CD14-positive monocyte (primary cell): ENCODE results near the gene P2RX5. TPM values are rescaled to one million over a fixed set of nuclear protein-coding genes. Genes with fewer than 3 reads are reported as not detected.
A peak's percentile ranks its signal among the peaks of the same experiment; 100 is the strongest.

Experiments used
- DNase-seq, 3 donors: peaks; one replicate each; pipeline ENCODE4 v3.0.0-alpha.2; 2011 to 2022
- H2AFZ ChIP-seq: 2 replicates; pipeline ENCODE4 v1.6.0; 2012; ENCODE audit warnings: mild to moderate bottlenecking, low read depth, low read length, inconsistent platforms; ENCODE audit not compliant: insufficient read depth, poor library complexity, severe bottlenecking
- H3K27ac ChIP-seq, 2 donors: 1 replicate in 1 of 2; 2 replicates in 1 of 2; pipeline ENCODE4 v1.5.1; 2012 to 2013; ENCODE audit warnings: low read length in 2 of 2, control low read depth in 1 of 2, inconsistent platforms in 1 of 2, low read depth in 1 of 2, mild to moderate bottlenecking in 1 of 2
- H3K27me3 ChIP-seq, 2 donors: one replicate each; pipeline versions ENCODE4 v1.6.0 to v1.6.1; 2011 to 2013; ENCODE audit warnings: low read length in 2 of 2; ENCODE audit not compliant: control insufficient read depth in 2 of 2, insufficient read depth in 2 of 2
- H3K36me3 ChIP-seq, 2 donors: replicated peaks in 1 of 2; 1 replicate in 1 of 2; 2 replicates in 1 of 2; pipeline versions ENCODE4 v1.5.1 to v1.6.1; 2012 to 2013; ENCODE audit warnings: low read length in 2 of 2, control low read depth in 1 of 2, inconsistent platforms in 1 of 2, mild to moderate bottlenecking in 1 of 2; ENCODE audit not compliant: insufficient read depth in 2 of 2, control insufficient read depth in 1 of 2
- H3K4me1 ChIP-seq, 2 donors: 1 replicate in 1 of 2; 2 replicates in 1 of 2; pipeline versions ENCODE4 v1.5.1 to v1.6.1; 2012 to 2013; ENCODE audit warnings: low read length in 2 of 2, control low read depth in 1 of 2, inconsistent platforms in 1 of 2, mild to moderate bottlenecking in 1 of 2, moderate library complexity in 1 of 2; ENCODE audit not compliant: insufficient read depth in 2 of 2, control insufficient read depth in 1 of 2
- H3K4me2 ChIP-seq: replicated peaks from 2 replicates; pipeline ENCODE3; 2012; ENCODE audit warnings: low read length, moderate library complexity, mild to moderate bottlenecking; ENCODE audit not compliant: poor library complexity, severe bottlenecking; ENCODE audit errors: extremely low read depth
- H3K4me3 ChIP-seq, 3 experiments: fragments of 200-600 bp in 1 of 3; sonication (generic) in 1 of 3; replicated peaks in 1 of 3; 1 replicate in 2 of 3; 2 replicates in 1 of 3; pipeline ENCODE4 v1.5.1; 2011 to 2013; ENCODE audit warnings: low read length in 3 of 3, mild to moderate bottlenecking in 3 of 3, control low read depth in 2 of 3, low read depth in 2 of 3, inconsistent platforms in 1 of 3, moderate library complexity in 1 of 3
- H3K79me2 ChIP-seq: 2 replicates; pipeline ENCODE4 v1.6.0; 2012; ENCODE audit warnings: mild to moderate bottlenecking, control low read depth, inconsistent platforms, low read length, moderate library complexity; ENCODE audit not compliant: insufficient read depth
- H3K9ac ChIP-seq: 2 replicates; pipeline ENCODE4 v1.6.0; 2017; ENCODE audit warnings: low read length, mild to moderate bottlenecking; ENCODE audit not compliant: insufficient read depth, poor library complexity, severe bottlenecking
- H3K9me3 ChIP-seq, 2 donors: replicated peaks in 1 of 2; 1 replicate in 1 of 2; 2 replicates in 1 of 2; pipeline versions ENCODE4 v1.5.1 to v1.6.1; 2012 to 2013; ENCODE audit warnings: low read length in 2 of 2, control low read depth in 1 of 2; ENCODE audit not compliant: control insufficient read depth in 1 of 2, insufficient read depth in 1 of 2
- H4K20me1 ChIP-seq: 2 replicates; pipeline ENCODE4 v1.6.0; 2012; ENCODE audit warnings: mild to moderate bottlenecking, low read length, control low read depth, moderate library complexity; ENCODE audit not compliant: insufficient read depth
- H3K27ac Mint-ChIP-seq, 7 donors: one replicate each; pipeline ENCODE4 v1.8.0; 2020; ENCODE audit warnings: mild to moderate bottlenecking in 7 of 7, mixed read lengths in 7 of 7, moderate library complexity in 6 of 7, inconsistent platforms in 2 of 7
- H3K27me3 Mint-ChIP-seq, 3 donors: one replicate each; pipeline ENCODE4 v1.8.0; 2021 to 2022; ENCODE audit warnings: low read depth in 3 of 3, mild to moderate bottlenecking in 3 of 3, mixed read lengths in 3 of 3, moderate library complexity in 3 of 3, inconsistent platforms in 1 of 3
- H3K36me3 Mint-ChIP-seq, 2 donors: one replicate each; pipeline ENCODE4 v1.8.0; 2020; ENCODE audit warnings: mixed read lengths in 2 of 2, inconsistent platforms in 1 of 2, mild to moderate bottlenecking in 1 of 2
- H3K4me1 Mint-ChIP-seq: one replicate; pipeline ENCODE4 v1.8.0; 2020; ENCODE audit warnings: mild to moderate bottlenecking, mixed read lengths
- H3K4me3 Mint-ChIP-seq, 2 donors: one replicate each; pipeline ENCODE4 v1.8.0; 2020; ENCODE audit warnings: mild to moderate bottlenecking in 2 of 2, mixed read lengths in 2 of 2, moderate library complexity in 1 of 2
- H3K9me3 Mint-ChIP-seq, 7 donors: one replicate each; pipeline ENCODE4 v1.8.0; 2020 to 2022; ENCODE audit warnings: mixed read lengths in 7 of 7, mild to moderate bottlenecking in 6 of 7, moderate library complexity in 6 of 7, inconsistent platforms in 2 of 7
- CTCF ChIP-seq: fragments of 200-600 bp; IDR thresholded peaks from one replicate; pipeline ENCODE4 v1.8.0; 2022; ENCODE audit warnings: antibody characterized with exemption, mild to moderate bottlenecking
- WGBS: methylation state at CpG from one replicate; pipeline ENCODE4 v1.1.5; 2013; ENCODE audit warnings: missing lambda C conversion rate; ENCODE audit not compliant: insufficient coverage; 5-methylcytosine and 5-hydroxymethylcytosine counted together
- intact Hi-C, 2 donors: fragments of 100-400 bp; cut with micrococcal nuclease; formaldehyde crosslinking; loops; one replicate each; pipeline versions ENCODE4 v1.15.0 to v1.15.1; 2023
- polyA plus RNA-seq, 3 donors: library from polyadenylated mRNA; depleted of rRNA in 1 of 3; unstranded in 2 of 3; stranded (reverse) in 1 of 3; fragments of 300-500 nt in 2 of 3; fragments of >200 nt in 1 of 3; fragmentation: Illumina TruSeq in 2 of 3; gene quantifications; 1 replicate in 2 of 3; 2 replicates in 1 of 3; pipeline ENCODE4 v1.2.3, GENCODE V29; 2012 to 2021

Gene P2RX5
- polyA plus RNA-seq, 3 donors = 0.64 to 8.8 (median 3.4) TPM

GRCh38 chr17:3681057-3681456 is 14.9 kb downstream of the P2RX5 start:
- DNase-seq = no peak
- peaks cover 0 to 3% (median 0%) of the 10 kb centered on the region in 7 donors for H3K9me3 Mint-ChIP-seq
- TF ChIP-seq CTCF = no peak
- no peak overlapping the region for H3K9ac ChIP-seq
- no peaks in the 10 kb centered on the region for H3K27me3 ChIP-seq
- no peaks in the 10 kb centered on the region for H4K20me1 ChIP-seq
- H3K4me3 Mint-ChIP-seq = no peak overlapping the region
- H3K9me3 ChIP-seq = no peaks in the 10 kb centered on the region
- peaks cover 18 to 32% of the 10 kb centered on the region in 2 donors for H3K4me1 ChIP-seq
- no peaks in the 10 kb centered on the region for H3K36me3 ChIP-seq
- H3K4me2 ChIP-seq = no peak overlapping the region
- no peaks in the 10 kb centered on the region for H3K79me2 ChIP-seq
- peaks cover 28% of the 10 kb centered on the region for H3K4me1 Mint-ChIP-seq
- no peak overlapping the region for H3K27ac ChIP-seq
- intact Hi-C loops = loop anchor here (5.0 kb wide), 2 partner anchors 41 to 146 kb away; partner anchors contain the start of gene HASPIN (in 2 of the 2)
- no peak overlapping the region for H3K4me3 ChIP-seq
- no peaks in the 10 kb centered on the region for H3K36me3 Mint-ChIP-seq
- peaks cover 7 to 15% (median 12%) of the 10 kb centered on the region in 3 donors for H3K27me3 Mint-ChIP-seq
- peak overlapping the region in 2 of 7 donors; percentile 8 to 66 for H3K27ac Mint-ChIP-seq
- no peak overlapping the region for H2AFZ ChIP-seq
- WGBS = 96% methylated on average over 10 of the region's 12 CpGs

GRCh38 chr17:3679531-3680126 is 16.3 kb downstream of the P2RX5 start:
- H3K79me2 ChIP-seq = no peaks in the 10 kb centered on the region
- no peaks in the 10 kb centered on the region for H3K27me3 ChIP-seq
- H3K4me2 ChIP-seq = no peak overlapping the region
- peak overlapping the region in 1 of 3 experiments; percentile 9 for H3K4me3 ChIP-seq
- intact Hi-C loops = loop anchor here (5.0 kb wide), 2 partner anchors 43 to 148 kb away; partner anchors contain the start of gene HASPIN (in 2 of the 2)
- no peak overlapping the region for H3K27ac ChIP-seq
- peaks cover 18 to 32% of the 10 kb centered on the region in 2 donors for H3K4me1 ChIP-seq
- H4K20me1 ChIP-seq = no peaks in the 10 kb centered on the region
- H3K27me3 Mint-ChIP-seq = peaks cover 3 to 12% (median 7%) of the 10 kb centered on the region in 3 donors
- no peak overlapping the region for H3K27ac Mint-ChIP-seq
- WGBS = 58% methylated on average over 17 of the region's 20 CpGs
- peak overlapping the region; percentile 26 for H2AFZ ChIP-seq
- no peak for DNase-seq
- H3K4me1 Mint-ChIP-seq = peaks cover 28% of the 10 kb centered on the region
- peaks cover 0 to 2% (median 0%) of the 10 kb centered on the region in 7 donors for H3K9me3 Mint-ChIP-seq
- no peak for TF ChIP-seq CTCF
- peak overlapping the region in 1 of 2 donors; percentile 21 for H3K4me3 Mint-ChIP-seq
- no peak overlapping the region for H3K9ac ChIP-seq
- H3K36me3 ChIP-seq = no peaks in the 10 kb centered on the region
- no peaks in the 10 kb centered on the region for H3K36me3 Mint-ChIP-seq
- H3K9me3 ChIP-seq = no peaks in the 10 kb centered on the region
